ENCODE measurements around the gene TREML2. TPM values are rescaled to one million over a fixed set of nuclear protein-coding genes. Genes with fewer than 3 reads are reported as not detected.
"Not testable (repeated sequence)": the region's sequence is repeated elsewhere in the genome, so short reads cannot be mapped to it uniquely, and the experiment has no call there.

TREML2 gene
- polyA plus RNA-seq, 2 donors, result 0.01 TPM; not detected in 1

DNA sequence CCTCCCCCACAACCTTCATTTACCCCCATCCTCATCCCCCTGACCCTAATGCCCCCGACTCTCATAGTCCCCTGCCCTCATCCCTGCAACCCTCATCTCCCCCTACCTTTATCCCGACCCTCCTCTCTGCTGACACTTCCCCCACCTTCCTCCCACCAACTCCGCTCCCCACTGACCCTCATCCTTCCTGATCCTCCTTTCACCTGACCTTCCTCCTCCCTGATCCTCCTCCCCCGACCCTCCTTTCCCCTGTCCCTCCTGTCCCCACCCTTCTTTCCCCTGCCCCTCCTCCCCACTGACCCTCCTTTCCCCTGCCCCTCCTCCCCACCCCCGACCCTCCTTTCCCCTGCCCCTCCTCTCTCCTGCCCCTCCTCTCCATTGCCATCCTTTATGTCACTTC, 7.1 kb downstream of the TREML2 start:
- Histone ChIP-seq H3K4me3 (ENCODE audit: low read depth in 1 of 2, low read length in 2 of 2) (no peak overlapping the region), H3K27ac (ENCODE audit: low read depth in 2 of 2, low read length in 1 of 2) (no peak overlapping the region), H3K36me3 (ENCODE audit: control insufficient read depth in 2 of 2, insufficient read depth in 2 of 2, low read length in 1 of 2) (no peaks in the 10 kb centered on the region), H3K27me3 (ENCODE audit: control insufficient read depth in 1 of 2, insufficient read depth in 2 of 2, low read length in 2 of 2) (no peaks in the 10 kb centered on the region), H3K4me1 (ENCODE audit: control insufficient read depth in 2 of 2, insufficient read depth in 2 of 2, low read length in 1 of 2) (peaks cover 0 to 2% of the 10 kb centered on the region in 2 donors), H3K9me3 (ENCODE audit: control insufficient read depth in 2 of 2, insufficient read depth in 1 of 2, low read depth in 1 of 2, low read length in 1 of 2) (peaks cover 3 to 4% of the 10 kb centered on the region in 2 donors)
- 51 to 56% methylated on average over 5 of the region's 5 CpGs for WGBS, 2 donors

DNA sequence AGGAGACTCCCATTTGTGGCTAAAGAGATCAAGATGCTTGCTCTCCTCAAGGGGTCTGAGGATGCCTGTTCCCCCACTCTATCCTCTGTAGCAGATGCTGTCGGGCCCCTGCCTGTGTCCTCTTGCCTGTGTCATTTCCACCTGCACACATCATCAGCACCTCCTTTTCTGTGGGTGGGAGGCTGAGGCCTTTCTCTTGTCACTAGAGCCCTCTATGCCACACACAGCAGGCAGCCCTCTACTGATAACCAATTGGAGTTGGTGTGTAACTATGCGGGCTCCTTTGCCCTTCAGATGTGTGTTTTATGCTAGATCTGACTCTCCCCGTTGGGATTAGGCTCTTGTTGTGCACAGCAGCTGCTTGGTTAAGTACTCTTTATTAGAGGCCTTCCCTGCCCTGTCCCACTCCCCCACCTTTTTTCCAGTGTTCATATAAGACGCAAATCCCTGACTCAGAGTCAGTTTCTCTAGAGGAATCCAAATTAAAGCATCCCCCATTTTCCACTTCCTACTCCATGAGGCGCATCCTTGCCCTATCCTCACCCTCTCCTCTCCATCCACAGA, 7.7 kb downstream of the TREML2 start:
- Histone ChIP-seq H3K27ac (ENCODE audit: low read depth in 2 of 2, low read length in 1 of 2) (no peak overlapping the region), H3K4me3 (ENCODE audit: low read depth in 1 of 2, low read length in 2 of 2) (no peak overlapping the region), H3K9me3 (ENCODE audit: control insufficient read depth in 2 of 2, insufficient read depth in 1 of 2, low read depth in 1 of 2, low read length in 1 of 2) (peaks cover 4 to 7% of the 10 kb centered on the region in 2 donors), H3K4me1 (ENCODE audit: control insufficient read depth in 2 of 2, insufficient read depth in 2 of 2, low read length in 1 of 2) (peaks cover 0 to 2% of the 10 kb centered on the region in 2 donors), H3K36me3 (ENCODE audit: control insufficient read depth in 2 of 2, insufficient read depth in 2 of 2, low read length in 1 of 2) (no peaks in the 10 kb centered on the region), H3K27me3 (ENCODE audit: control insufficient read depth in 1 of 2, insufficient read depth in 2 of 2, low read length in 2 of 2) (no peaks in the 10 kb centered on the region)
- 73% methylated on average over 5 of the region's 5 CpGs for WGBS, 2 donors

DNA sequence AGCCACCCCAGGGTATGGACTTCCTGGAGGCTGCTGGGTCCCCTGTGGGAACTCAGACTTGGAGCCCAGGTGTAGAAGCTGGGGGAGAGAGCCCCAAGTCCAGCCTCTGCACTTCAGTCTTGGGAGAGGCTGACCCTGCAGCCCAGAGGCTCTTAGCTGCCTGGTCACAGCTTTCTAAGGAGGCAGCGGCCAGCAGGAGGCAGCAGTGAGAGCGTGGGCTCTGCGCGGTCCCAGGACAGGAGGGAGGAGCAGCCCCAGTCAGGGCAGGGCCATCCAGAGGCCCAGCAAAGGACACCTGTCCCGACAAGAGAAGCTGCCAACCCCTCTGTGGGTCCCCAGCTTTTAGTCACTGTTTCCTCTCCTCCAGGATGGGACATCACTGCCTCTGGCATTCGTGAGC, 9.4 kb downstream of the TREML2 start:
- Histone ChIP-seq H3K27me3 (ENCODE audit: control insufficient read depth in 1 of 2, insufficient read depth in 2 of 2, low read length in 2 of 2) (no peaks in the 10 kb centered on the region), H3K27ac (ENCODE audit: low read depth in 2 of 2, low read length in 1 of 2) (no peak overlapping the region), H3K4me1 (ENCODE audit: control insufficient read depth in 2 of 2, insufficient read depth in 2 of 2, low read length in 1 of 2) (peaks cover 0 to 2% of the 10 kb centered on the region in 2 donors), H3K4me3 (ENCODE audit: low read depth in 1 of 2, low read length in 2 of 2) (no peak overlapping the region), H3K36me3 (ENCODE audit: control insufficient read depth in 2 of 2, insufficient read depth in 2 of 2, low read length in 1 of 2) (no peaks in the 10 kb centered on the region), H3K9me3 (ENCODE audit: control insufficient read depth in 2 of 2, insufficient read depth in 1 of 2, low read depth in 1 of 2, low read length in 1 of 2) (peaks cover 4 to 7% of the 10 kb centered on the region in 2 donors)
- WGBS, 2 donors, result 18 to 23% methylated on average over 6 of the region's 6 CpGs

DNA sequence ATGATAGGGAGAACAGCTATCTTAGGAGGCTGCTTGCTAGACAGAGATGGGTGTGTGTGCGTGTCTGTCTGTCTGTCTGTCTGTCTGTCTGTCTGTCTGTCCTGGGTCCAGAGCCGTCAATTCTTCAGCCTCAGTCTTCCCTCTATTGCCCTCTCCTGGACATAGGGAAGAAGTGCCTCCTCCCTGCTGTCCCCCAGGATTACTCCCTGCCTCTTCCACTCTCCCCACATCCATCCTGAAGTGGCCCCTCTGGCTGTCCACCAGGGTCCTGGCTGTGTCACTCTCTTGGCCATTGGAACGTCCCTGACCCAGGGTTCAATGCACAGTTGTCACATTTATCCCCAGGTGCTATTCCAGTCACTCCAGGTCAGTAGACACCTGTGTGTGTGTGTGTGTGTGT, 10.2 kb downstream of the TREML2 start:
- WGBS, 2 donors, result 79 to 80% methylated on average over 3 of the region's 3 CpGs
- Histone ChIP-seq H3K9me3 (ENCODE audit: control insufficient read depth in 2 of 2, insufficient read depth in 1 of 2, low read depth in 1 of 2, low read length in 1 of 2) (peaks cover 4 to 7% of the 10 kb centered on the region in 2 donors), H3K4me3 (ENCODE audit: low read depth in 1 of 2, low read length in 2 of 2) (no peak overlapping the region), H3K27ac (ENCODE audit: low read depth in 2 of 2, low read length in 1 of 2) (no peak overlapping the region), H3K4me1 (ENCODE audit: control insufficient read depth in 2 of 2, insufficient read depth in 2 of 2, low read length in 1 of 2) (peaks cover 0 to 2% of the 10 kb centered on the region in 2 donors), H3K27me3 (ENCODE audit: control insufficient read depth in 1 of 2, insufficient read depth in 2 of 2, low read length in 2 of 2) (no peaks in the 10 kb centered on the region), H3K36me3 (ENCODE audit: control insufficient read depth in 2 of 2, insufficient read depth in 2 of 2, low read length in 1 of 2) (no peaks in the 10 kb centered on the region)

DNA sequence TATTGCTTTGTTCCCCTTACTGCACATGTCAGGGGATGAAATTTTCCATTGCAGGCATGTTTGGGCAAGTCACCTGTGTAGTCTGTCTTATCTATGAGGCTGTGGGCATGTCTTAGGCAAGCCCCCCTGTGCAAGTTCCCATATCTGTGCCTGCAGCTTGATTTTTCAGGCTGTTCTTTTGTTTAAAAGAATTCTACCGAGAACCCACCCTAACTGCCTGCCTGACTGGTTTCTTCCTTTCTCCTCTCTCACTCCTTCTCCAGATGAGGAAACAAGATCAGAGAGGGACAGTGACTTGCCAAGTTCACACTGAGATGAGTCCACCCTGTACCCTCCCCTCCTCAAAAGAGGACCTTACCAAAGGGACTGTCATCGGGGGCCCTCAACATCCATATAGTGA, 11.0 kb downstream of the TREML2 start:
- no peaks in the 10 kb centered on the region for H3K36me3 ChIP-seq (ENCODE audit: control insufficient read depth in 2 of 2, insufficient read depth in 2 of 2, low read length in 1 of 2)
- peaks cover 0 to 2% of the 10 kb centered on the region in 2 donors for H3K4me1 ChIP-seq (ENCODE audit: control insufficient read depth in 2 of 2, insufficient read depth in 2 of 2, low read length in 1 of 2)
- H3K27me3 ChIP-seq (ENCODE audit: control insufficient read depth in 1 of 2, insufficient read depth in 2 of 2, low read length in 2 of 2), result no peaks in the 10 kb centered on the region
- H3K27ac ChIP-seq (ENCODE audit: low read depth in 2 of 2, low read length in 1 of 2), result no peak overlapping the region
- H3K4me3 ChIP-seq (ENCODE audit: low read depth in 1 of 2, low read length in 2 of 2), result no peak overlapping the region
- 90 to 95% methylated on average over 2 of the region's 2 CpGs for WGBS, 2 donors
- peaks cover 4 to 7% of the 10 kb centered on the region in 2 donors for H3K9me3 ChIP-seq (ENCODE audit: control insufficient read depth in 2 of 2, insufficient read depth in 1 of 2, low read depth in 1 of 2, low read length in 1 of 2)

DNA sequence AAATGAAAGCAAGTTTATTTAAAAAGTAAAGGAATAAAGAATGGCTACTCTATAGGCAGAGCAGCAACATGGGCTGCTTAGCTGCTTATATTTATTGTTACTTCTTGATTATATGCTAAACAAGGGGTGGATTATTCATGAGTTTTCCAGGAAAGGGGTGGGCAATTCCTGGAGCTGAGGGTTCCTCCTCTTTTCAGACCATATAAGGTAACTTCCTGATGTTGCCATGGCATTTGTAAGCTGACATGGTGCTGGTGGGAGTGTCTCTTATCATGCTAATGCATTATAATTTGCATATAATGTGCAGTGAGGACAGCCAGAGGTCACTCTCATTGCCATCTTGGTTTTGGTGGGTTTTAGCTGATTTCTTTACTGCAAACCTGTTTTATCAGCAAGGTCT, 11.9 kb downstream of the TREML2 start:
- not testable (repeated sequence) for H3K4me3 ChIP-seq (ENCODE audit: low read depth in 1 of 2, low read length in 2 of 2); H3K9me3 ChIP-seq (ENCODE audit: control insufficient read depth in 2 of 2, insufficient read depth in 1 of 2, low read depth in 1 of 2, low read length in 1 of 2); H3K36me3 ChIP-seq (ENCODE audit: control insufficient read depth in 2 of 2, insufficient read depth in 2 of 2, low read length in 1 of 2); H3K4me1 ChIP-seq (ENCODE audit: control insufficient read depth in 2 of 2, insufficient read depth in 2 of 2, low read length in 1 of 2); H3K27ac ChIP-seq (ENCODE audit: low read depth in 2 of 2, low read length in 1 of 2); H3K27me3 ChIP-seq (ENCODE audit: control insufficient read depth in 1 of 2, insufficient read depth in 2 of 2, low read length in 2 of 2)

DNA sequence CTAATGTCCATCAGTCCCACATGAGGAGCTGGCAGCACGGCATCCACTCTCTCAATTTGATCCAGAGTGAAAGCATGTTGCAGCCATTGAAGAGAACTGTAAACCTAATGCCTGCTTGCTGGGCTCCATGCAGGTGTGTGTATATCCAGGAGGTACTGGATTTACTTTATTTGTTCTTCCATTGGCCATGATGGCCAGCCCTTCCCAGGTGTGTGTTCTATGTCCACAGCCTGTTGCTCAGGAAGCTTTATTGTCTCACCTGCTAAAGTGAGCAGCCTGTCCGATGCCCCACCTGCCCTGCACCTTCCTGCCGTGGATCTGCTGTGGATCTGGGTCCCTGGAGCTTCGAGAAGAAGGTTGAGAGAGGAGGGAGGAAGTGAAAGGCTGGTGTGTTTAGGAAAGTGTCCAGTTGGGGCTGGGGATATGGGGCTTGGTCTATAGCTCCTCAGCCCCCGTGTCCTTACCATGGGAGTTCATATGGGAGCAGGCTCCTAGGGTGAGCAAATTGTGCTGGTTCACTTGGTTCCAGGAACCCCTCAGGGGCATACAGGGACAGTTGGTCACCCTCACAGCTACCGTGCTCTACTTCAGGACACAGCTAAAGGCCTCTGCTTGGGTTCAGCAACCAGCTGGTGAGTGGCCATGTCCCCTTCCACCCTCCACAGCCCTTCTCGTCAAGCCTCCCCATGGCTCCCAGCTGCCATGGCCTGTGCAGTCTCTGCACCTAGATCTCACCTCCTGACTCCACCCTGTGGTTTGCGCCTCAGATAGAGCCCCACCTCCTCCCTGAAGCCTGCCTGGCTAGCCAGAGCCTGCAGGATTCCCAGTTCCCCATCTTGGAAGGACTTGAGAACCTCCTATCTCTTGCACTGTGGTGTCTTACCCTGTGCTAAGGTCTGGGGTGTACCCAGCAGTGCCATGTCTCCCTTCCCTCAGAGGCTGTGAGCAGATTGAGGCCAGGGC, 12.7 kb downstream of the TREML2 start:
- no peaks in the 10 kb centered on the region for H3K27me3 ChIP-seq (ENCODE audit: control insufficient read depth in 1 of 2, insufficient read depth in 2 of 2, low read length in 2 of 2)
- no peaks in the 10 kb centered on the region for H3K36me3 ChIP-seq (ENCODE audit: control insufficient read depth in 2 of 2, insufficient read depth in 2 of 2, low read length in 1 of 2)
- no peak overlapping the region for H3K27ac ChIP-seq (ENCODE audit: low read depth in 2 of 2, low read length in 1 of 2)
- no peak overlapping the region for H3K4me3 ChIP-seq (ENCODE audit: low read depth in 1 of 2, low read length in 2 of 2)
- 81 to 85% methylated on average over 8 of the region's 8 CpGs for WGBS, 2 donors
- H3K9me3 ChIP-seq (ENCODE audit: control insufficient read depth in 2 of 2, insufficient read depth in 1 of 2, low read depth in 1 of 2, low read length in 1 of 2), result peaks cover 4 to 7% of the 10 kb centered on the region in 2 donors
- peaks cover 0 to 2% of the 10 kb centered on the region in 2 donors for H3K4me1 ChIP-seq (ENCODE audit: control insufficient read depth in 2 of 2, insufficient read depth in 2 of 2, low read length in 1 of 2)

DNA sequence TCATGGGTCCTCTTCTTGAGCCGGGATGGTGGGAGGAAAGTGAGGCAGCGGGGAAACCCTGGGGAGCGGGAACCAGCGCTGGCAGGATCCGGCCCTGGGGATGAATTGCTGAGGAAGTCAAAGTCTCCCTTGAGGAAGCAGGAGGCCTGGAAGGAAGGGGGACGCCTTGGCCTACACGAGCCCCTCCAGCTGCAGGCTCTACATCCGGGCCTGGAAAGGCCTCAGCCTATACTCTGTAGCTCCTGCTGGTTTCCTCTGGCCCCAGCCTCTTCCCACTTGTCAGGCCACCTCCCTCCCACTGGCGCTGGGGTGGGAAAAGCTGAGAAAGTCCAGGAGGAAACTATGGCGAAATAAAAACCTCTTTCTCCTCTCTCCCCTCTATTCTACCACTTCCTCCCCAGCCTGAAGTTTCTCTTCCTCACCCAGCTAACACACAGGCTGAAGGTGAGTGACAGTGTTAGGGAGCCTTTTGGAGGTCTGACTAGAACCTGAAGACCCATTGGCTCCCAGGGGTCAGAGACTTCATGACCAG, 14.9 kb downstream of the TREML2 start:
- no peaks in the 10 kb centered on the region for H3K27me3 ChIP-seq (ENCODE audit: control insufficient read depth in 1 of 2, insufficient read depth in 2 of 2, low read length in 2 of 2)
- H3K27ac ChIP-seq (ENCODE audit: low read depth in 2 of 2, low read length in 1 of 2), result no peak overlapping the region
- H3K4me1 ChIP-seq (ENCODE audit: control insufficient read depth in 2 of 2, insufficient read depth in 2 of 2, low read length in 1 of 2), result peaks cover 0 to under 1% of the 10 kb centered on the region in 2 donors
- 70 to 74% methylated on average over 10 of the region's 10 CpGs for WGBS, 2 donors
- no peaks in the 10 kb centered on the region for H3K36me3 ChIP-seq (ENCODE audit: control insufficient read depth in 2 of 2, insufficient read depth in 2 of 2, low read length in 1 of 2)
- H3K9me3 ChIP-seq (ENCODE audit: control insufficient read depth in 2 of 2, insufficient read depth in 1 of 2, low read depth in 1 of 2, low read length in 1 of 2), result peaks cover 3% of the 10 kb centered on the region in 2 donors
- no peak overlapping the region for H3K4me3 ChIP-seq (ENCODE audit: low read depth in 1 of 2, low read length in 2 of 2)

DNA sequence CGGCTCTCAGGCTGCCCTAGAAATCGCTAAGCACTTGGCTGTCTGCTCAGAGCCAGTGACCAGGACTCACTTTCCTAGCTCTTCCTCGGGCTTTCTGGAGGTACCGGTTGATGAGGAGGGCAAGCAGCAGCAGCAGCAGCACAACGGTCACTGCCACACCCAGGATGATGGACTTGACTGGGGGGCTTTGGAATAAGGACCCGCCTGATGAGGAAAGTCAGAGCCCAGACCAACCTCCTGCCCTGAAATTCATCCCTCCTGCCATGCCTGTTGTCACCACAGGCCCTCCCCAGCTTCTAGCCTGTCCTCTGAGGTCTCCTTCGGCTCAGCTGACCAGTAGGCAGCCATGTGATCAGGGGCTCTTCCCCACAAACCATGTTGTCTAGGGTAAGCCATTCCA, 16.2 kb downstream of the TREML2 start:
- H3K36me3 ChIP-seq (ENCODE audit: control insufficient read depth in 2 of 2, insufficient read depth in 2 of 2, low read length in 1 of 2), result no peaks in the 10 kb centered on the region
- H3K4me1 ChIP-seq (ENCODE audit: control insufficient read depth in 2 of 2, insufficient read depth in 2 of 2, low read length in 1 of 2), result no peaks in the 10 kb centered on the region
- no peaks in the 10 kb centered on the region for H3K27me3 ChIP-seq (ENCODE audit: control insufficient read depth in 1 of 2, insufficient read depth in 2 of 2, low read length in 2 of 2)
- no peak overlapping the region for H3K4me3 ChIP-seq (ENCODE audit: low read depth in 1 of 2, low read length in 2 of 2)
- WGBS, 2 donors, result 79 to 81% methylated on average over 7 of the region's 7 CpGs
- H3K9me3 ChIP-seq (ENCODE audit: control insufficient read depth in 2 of 2, insufficient read depth in 1 of 2, low read depth in 1 of 2, low read length in 1 of 2), result peaks cover 1 to 3% of the 10 kb centered on the region in 2 donors
- H3K27ac ChIP-seq (ENCODE audit: low read depth in 2 of 2, low read length in 1 of 2), result no peak overlapping the region

Measured in esophagus (tissue), 2 donors.